Caco-2 (cell line): ENCODE results near the gene PRKAG1. TPM values are rescaled to one million over a fixed set of nuclear protein-coding genes. Genes with fewer than 3 reads are reported as not detected.

Experiments used
- BruUV-seq: library from RNA; stranded (reverse); fragments of 400-500 nt; replicated peaks from 2 replicates; lab custom pipeline; 2021; lab: Mats Ljungman, UMichigan
- CTCF ChIA-PET: fragments of 300-600 bp; sonication (Branson Sonifier 250); formaldehyde crosslinking; loops from one replicate; lab custom pipeline; 2022; ENCODE audit warnings: antibody characterized with exemption; lab: Charles Lee
- POLR2A ChIA-PET: fragments of 300-600 bp; sonication (Branson Sonifier 250); formaldehyde crosslinking; loops from one replicate; lab custom pipeline; 2022; ENCODE audit warnings: antibody characterized with exemption; lab: Charles Lee
- DNase-seq, 2 experiments: peaks; one replicate each; pipeline versions ENCODE4 v3.0.0 to v3.0.0-alpha.2; 2020 to 2022
- H3K27me3 ChIP-seq: replicated peaks from 2 replicates; pipeline ENCODE4 v1.6.0; 2011; ENCODE audit warnings: low read length; ENCODE audit not compliant: control insufficient read depth, insufficient read depth
- H3K36me3 ChIP-seq: 2 replicates; pipeline ENCODE4 v1.5.1; 2011; ENCODE audit warnings: low read length; ENCODE audit not compliant: control insufficient read depth, insufficient read depth
- H3K4me1 ChIP-seq: fragments of 250-450 bp; sonication (Bioruptor Pico); 2 replicates; pipeline ENCODE4 v1.5.1; 2020; ENCODE audit warnings: mild to moderate bottlenecking
- H3K4me3 ChIP-seq: 2 replicates; pipeline ENCODE4 v1.5.1; 2011; ENCODE audit warnings: low read depth, mild to moderate bottlenecking, control low read depth, low read length
- H3K9me3 ChIP-seq: fragments of 250-450 bp; sonication (Bioruptor Pico); 2 replicates; pipeline ENCODE4 v1.5.1; 2020; ENCODE audit warnings: mild to moderate bottlenecking, moderate library complexity
- H3K27ac Mint-ChIP-seq: one replicate; pipeline ENCODE4 v1.8.0; 2022; ENCODE audit warnings: mixed read lengths; ENCODE audit not compliant: unreplicated experiment
- H3K27me3 Mint-ChIP-seq: one replicate; pipeline ENCODE4 v1.8.0; 2022; ENCODE audit warnings: mixed read lengths; ENCODE audit not compliant: insufficient read depth, unreplicated experiment
- H3K36me3 Mint-ChIP-seq: one replicate; pipeline ENCODE4 v1.8.0; 2022; ENCODE audit warnings: mild to moderate bottlenecking, mixed read lengths; ENCODE audit not compliant: insufficient read depth, unreplicated experiment
- H3K4me1 Mint-ChIP-seq: one replicate; pipeline ENCODE4 v1.8.0; 2022; ENCODE audit warnings: low read depth, mixed read lengths; ENCODE audit not compliant: unreplicated experiment
- H3K4me3 Mint-ChIP-seq: one replicate; pipeline ENCODE4 v1.8.0; 2022; ENCODE audit warnings: mild to moderate bottlenecking, moderate library complexity, mixed read lengths; ENCODE audit not compliant: unreplicated experiment
- H3K9me3 Mint-ChIP-seq: one replicate; pipeline ENCODE4 v1.8.0; 2022; ENCODE audit warnings: mixed read lengths; ENCODE audit not compliant: unreplicated experiment
- intact Hi-C: fragments of 100-400 bp; cut with micrococcal nuclease; formaldehyde crosslinking; loops from one replicate; pipeline ENCODE4 v1.10.0; 2022; ENCODE audit not compliant: unreplicated experiment
- total RNA-seq: library from RNA; stranded (reverse); gene quantifications from 2 replicates; pipeline ENCODE4 v1.2.3, GENCODE V29; 2022
- TF ChIP-seq, protein P1 (sequence below), 2 experiments: fragments of 200-600 bp in 1 of 2; IDR thresholded peaks; 1 replicate in 1 of 2; 2 replicates in 1 of 2; pipeline versions ENCODE4 v1.5.1 to v1.8.0; 2011 to 2022; ENCODE audit warnings: antibody characterized with exemption in 1 of 2, control low read depth in 1 of 2, inconsistent platforms in 1 of 2, low read depth in 1 of 2, low read length in 1 of 2, mild to moderate bottlenecking in 1 of 2, moderate library complexity in 1 of 2; ENCODE audit not compliant: insufficient read depth in 1 of 2, severe bottlenecking in 1 of 2, unreplicated experiment in 1 of 2

The PRKAG1 gene
- total RNA-seq, 1 experiment from 2014 or later: 60.3 TPM

DNA sequence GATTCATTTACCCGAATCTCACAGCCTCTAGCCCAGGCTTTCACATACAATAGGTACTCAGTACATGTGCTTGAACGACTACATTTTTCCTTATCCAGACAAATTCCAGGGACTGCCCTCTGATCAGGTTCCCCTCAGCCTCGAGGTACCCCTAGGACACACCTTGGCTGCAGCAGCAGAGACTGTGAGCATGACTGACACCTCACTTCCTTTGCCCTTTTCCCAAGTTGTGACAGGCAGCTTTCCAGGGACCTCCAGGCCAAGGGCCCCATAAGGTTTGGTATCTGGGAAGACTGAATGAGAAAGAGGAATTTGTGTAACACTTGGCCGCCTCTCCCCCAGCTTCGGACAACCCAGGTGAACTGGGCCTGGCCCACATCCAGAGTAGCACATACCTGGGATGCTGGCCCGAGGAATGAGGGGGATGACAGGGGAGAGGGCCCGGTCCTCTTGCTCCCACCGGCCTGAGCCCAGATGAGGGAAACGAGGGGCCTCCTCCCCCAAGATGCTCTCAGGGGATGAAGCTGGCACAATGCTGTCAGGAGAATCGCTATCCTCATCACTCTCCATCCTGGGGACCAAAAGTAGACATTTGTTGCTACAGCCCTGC lies 10.2 kb upstream of the PRKAG1 start:
- BruUV-seq: no TSS peak
- Mint-ChIP-seq H3K27me3 (no peaks in the 10 kb centered on the region), H3K4me1 (no peaks in the 10 kb centered on the region), H3K4me3 (no peak overlapping the region), H3K36me3 (peaks cover 92% of the 10 kb centered on the region), H3K9me3 (no peaks in the 10 kb centered on the region), H3K27ac (no peak overlapping the region)
- POLR2A ChIA-PET: no interaction called here
- H3K9me3 ChIP-seq: no peaks in the 10 kb centered on the region
- H3K36me3 ChIP-seq: peaks cover 16% of the 10 kb centered on the region
- intact Hi-C loops: no loop called here
- H3K4me3 ChIP-seq: no peak overlapping the region
- H3K27me3 ChIP-seq: no peaks in the 10 kb centered on the region
- TF ChIP-seq, protein P1, sequence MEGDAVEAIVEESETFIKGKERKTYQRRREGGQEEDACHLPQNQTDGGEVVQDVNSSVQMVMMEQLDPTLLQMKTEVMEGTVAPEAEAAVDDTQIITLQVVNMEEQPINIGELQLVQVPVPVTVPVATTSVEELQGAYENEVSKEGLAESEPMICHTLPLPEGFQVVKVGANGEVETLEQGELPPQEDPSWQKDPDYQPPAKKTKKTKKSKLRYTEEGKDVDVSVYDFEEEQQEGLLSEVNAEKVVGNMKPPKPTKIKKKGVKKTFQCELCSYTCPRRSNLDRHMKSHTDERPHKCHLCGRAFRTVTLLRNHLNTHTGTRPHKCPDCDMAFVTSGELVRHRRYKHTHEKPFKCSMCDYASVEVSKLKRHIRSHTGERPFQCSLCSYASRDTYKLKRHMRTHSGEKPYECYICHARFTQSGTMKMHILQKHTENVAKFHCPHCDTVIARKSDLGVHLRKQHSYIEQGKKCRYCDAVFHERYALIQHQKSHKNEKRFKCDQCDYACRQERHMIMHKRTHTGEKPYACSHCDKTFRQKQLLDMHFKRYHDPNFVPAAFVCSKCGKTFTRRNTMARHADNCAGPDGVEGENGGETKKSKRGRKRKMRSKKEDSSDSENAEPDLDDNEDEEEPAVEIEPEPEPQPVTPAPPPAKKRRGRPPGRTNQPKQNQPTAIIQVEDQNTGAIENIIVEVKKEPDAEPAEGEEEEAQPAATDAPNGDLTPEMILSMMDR (IDR thresholded peaks at IDR 0.05; ENCODE audit: insufficient read depth in 1 of 2, low read depth in 1 of 2, low read length in 1 of 2, severe bottlenecking in 1 of 2, unreplicated experiment in 1 of 2): no peak
- no peaks in the 10 kb centered on the region for H3K4me1 ChIP-seq
- CTCF ChIA-PET: no interaction called here
- DNase-seq: no peak

DNA sequence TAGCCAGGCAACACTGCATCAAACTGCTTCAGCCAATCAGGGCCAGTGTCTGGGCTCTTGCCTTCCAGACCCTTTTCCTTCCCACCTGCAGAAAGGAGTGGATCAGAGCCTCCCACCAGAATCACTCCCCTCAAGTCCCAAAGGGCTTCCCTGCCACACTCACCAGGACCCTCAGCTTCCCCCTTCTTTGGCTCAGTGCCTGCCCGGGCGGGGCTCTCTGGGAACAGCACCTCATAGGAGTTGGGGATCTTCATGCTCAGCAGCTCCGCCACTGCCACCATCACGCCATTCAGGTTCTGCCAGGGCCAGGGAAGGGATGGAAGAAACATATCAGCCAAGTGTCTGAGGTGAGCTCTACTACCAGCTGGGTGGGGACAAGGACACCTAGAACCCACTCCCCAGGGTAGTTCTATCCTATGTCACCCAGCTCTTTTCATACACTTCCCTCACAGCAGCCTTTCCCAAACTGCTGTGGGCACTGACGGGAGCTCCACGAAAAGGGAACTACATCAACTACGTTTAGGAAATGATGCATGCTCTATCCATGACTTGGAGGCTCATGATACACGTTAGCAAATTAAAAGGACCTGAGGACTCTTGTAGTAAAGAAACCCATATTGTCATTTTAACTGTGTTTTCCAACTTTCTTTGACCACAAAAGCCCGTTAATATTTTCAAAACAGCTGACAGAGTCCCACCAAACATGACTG lies 9.4 kb upstream of the PRKAG1 start:
- intact Hi-C loops: no loop called here
- CTCF ChIA-PET: interaction anchor here (0.6 kb wide), 1 partner anchor 36 kb away, joined by 3 read pairs; no protein-coding TSS in a partner anchor
- no TSS peak for BruUV-seq

More for the DNA sequence above, 9.4 kb upstream of the PRKAG1 start:
- H3K4me1 ChIP-seq: no peaks in the 10 kb centered on the region
- Mint-ChIP-seq H3K27ac (no peak overlapping the region), H3K27me3 (no peaks in the 10 kb centered on the region), H3K4me3 (no peak overlapping the region), H3K36me3 (peaks cover 90% of the 10 kb centered on the region), H3K4me1 (no peaks in the 10 kb centered on the region), H3K9me3 (no peaks in the 10 kb centered on the region)
- no peak for DNase-seq
- TF ChIP-seq, protein P1 (IDR thresholded peaks at IDR 0.05; ENCODE audit: insufficient read depth in 1 of 2, low read depth in 1 of 2, low read length in 1 of 2, severe bottlenecking in 1 of 2, unreplicated experiment in 1 of 2): no peak
- H3K9me3 ChIP-seq: no peaks in the 10 kb centered on the region
- POLR2A ChIA-PET: no interaction called here
- H3K36me3 ChIP-seq: peaks cover 16% of the 10 kb centered on the region
- H3K4me3 ChIP-seq: no peak overlapping the region
- no peaks in the 10 kb centered on the region for H3K27me3 ChIP-seq
